ENCODE data around the gene CERS6. TPM values are rescaled to one million over a fixed set of nuclear protein-coding genes. Genes with fewer than 3 reads are reported as not detected.
"Not testable (repeated sequence)": the region's sequence is repeated elsewhere in the genome, so short reads cannot be mapped to it uniquely, and the experiment has no call there.

Gene CERS6
- total RNA-seq, 2 experiments from 2014 or later, result 8.9 to 9.2 TPM

GRCh38 chr2:168494190-168494711 lies 38.2 kb downstream of the CERS6 start:
- Mint-ChIP-seq H3K4me3 (no peak overlapping the region), H3K36me3 (peaks cover 14% of the 10 kb centered on the region), H3K4me1 (ENCODE audit: low read depth) (peaks cover 51% of the 10 kb centered on the region), H3K9me3 (peaks cover 5% of the 10 kb centered on the region), H3K27me3 (peaks cover 7% of the 10 kb centered on the region), H3K27ac (no peak overlapping the region)
- peak; percentile 13 for DNase-seq
- ChIA-PET POLR2A (no interaction called here), CTCF (interaction anchor here (1.1 to 2.0 kb wide), 2 partner anchors 12 to 147 kb away, joined by 4 to 6 read pairs; no protein-coding TSS in a partner anchor)
- intact Hi-C loops (cut with micrococcal nuclease), result loop anchor here (10.0 kb wide), 3 partner anchors 149 to 611 kb away; no protein-coding TSS in a partner anchor

DNA sequence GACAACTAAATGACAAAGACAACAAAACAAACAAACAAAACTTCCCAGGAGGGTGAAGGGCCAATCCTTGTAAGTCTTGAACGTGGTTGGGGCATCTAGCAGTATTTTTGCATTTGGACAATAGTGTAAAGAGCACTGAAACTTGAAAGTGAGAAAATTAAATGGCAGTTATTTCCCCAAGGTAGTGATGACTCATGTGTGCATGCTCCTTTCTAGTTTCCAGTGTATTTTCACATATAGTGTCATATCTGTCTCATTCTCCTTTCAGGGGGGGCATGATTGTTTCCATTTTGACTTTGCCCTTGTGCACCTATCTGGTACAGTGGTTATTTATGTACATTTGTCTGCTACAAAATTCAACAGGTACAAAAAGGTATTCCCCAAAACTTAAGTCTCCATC lies 39.5 kb downstream of the CERS6 start:
- intact Hi-C loops (cut with micrococcal nuclease), result loop anchor here (1.0 to 10.0 kb wide), 5 partner anchors 39 to 609 kb away; partner anchors contain the start of gene CERS6
- Mint-ChIP-seq H3K36me3 (peaks cover 14% of the 10 kb centered on the region), H3K4me3 (no peak overlapping the region), H3K27ac (no peak overlapping the region), H3K4me1 (ENCODE audit: low read depth) (peaks cover 39% of the 10 kb centered on the region), H3K27me3 (peaks cover 7% of the 10 kb centered on the region), H3K9me3 (peaks cover 5% of the 10 kb centered on the region)
- ChIA-PET CTCF (interaction anchor here (2.0 kb wide), 1 partner anchor 149 kb away, joined by 6 read pairs; no protein-coding TSS in a partner anchor), POLR2A (no interaction called here)
- DNase-seq, result no peak

DNA sequence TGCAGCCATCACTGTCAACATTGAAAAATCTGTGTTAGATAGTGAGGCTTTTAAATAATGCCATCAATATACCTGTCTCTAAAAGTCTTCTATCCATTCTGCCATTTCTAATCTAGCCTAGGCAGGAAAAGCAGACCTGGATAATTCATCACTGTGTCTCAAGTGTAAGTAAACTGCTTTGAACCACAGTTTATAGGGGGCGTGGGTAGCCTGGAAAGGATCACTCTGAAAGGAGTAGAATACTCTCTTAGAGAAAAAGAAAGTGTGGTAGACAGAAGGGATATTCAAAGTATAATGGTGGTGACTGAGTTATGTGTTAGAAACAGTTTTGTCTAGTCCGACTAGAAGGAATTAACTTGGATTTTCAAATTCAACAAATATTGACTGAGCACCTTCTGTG lies 40.8 kb downstream of the CERS6 start:
- POLR2A ChIA-PET, result no interaction called here
- Mint-ChIP-seq H3K9me3 (peaks cover 5% of the 10 kb centered on the region), H3K36me3 (peaks cover 14% of the 10 kb centered on the region), H3K27ac (no peak overlapping the region), H3K4me1 (ENCODE audit: low read depth) (peaks cover 26% of the 10 kb centered on the region), H3K4me3 (no peak overlapping the region), H3K27me3 (peaks cover 7% of the 10 kb centered on the region)
- CTCF ChIA-PET, result no interaction called here
- intact Hi-C loops (cut with micrococcal nuclease), result loop anchor here (10.0 kb wide), 3 partner anchors 152 to 608 kb away; no protein-coding TSS in a partner anchor
- DNase-seq, result no peak

GRCh38 chr2:168499500-168499899 lies 43.4 kb downstream of the CERS6 start:
- peaks cover 16% of the 10 kb centered on the region for H3K4me1 Mint-ChIP-seq (ENCODE audit: low read depth)
- no peak overlapping the region for H3K27ac Mint-ChIP-seq
- peaks cover 7% of the 10 kb centered on the region for H3K9me3 Mint-ChIP-seq
- no peak overlapping the region for H3K4me3 Mint-ChIP-seq
- H3K36me3 Mint-ChIP-seq, result peaks cover 6% of the 10 kb centered on the region
- CTCF ChIA-PET, result no interaction called here
- intact Hi-C loops (cut with micrococcal nuclease), result loop anchor here (10.0 kb wide), 3 partner anchors 155 to 605 kb away; no protein-coding TSS in a partner anchor
- no peak for DNase-seq
- POLR2A ChIA-PET, result no interaction called here
- H3K27me3 Mint-ChIP-seq, result no peaks in the 10 kb centered on the region

GRCh38 chr2:168500516-168500915 lies 44.4 kb downstream of the CERS6 start:
- Mint-ChIP-seq H3K4me1 (ENCODE audit: low read depth) (peaks cover 11% of the 10 kb centered on the region), H3K9me3 (peaks cover 7% of the 10 kb centered on the region), H3K27ac (no peak overlapping the region), H3K36me3 (peaks cover 6% of the 10 kb centered on the region), H3K4me3 (no peak overlapping the region), H3K27me3 (no peaks in the 10 kb centered on the region)
- no peak for DNase-seq
- intact Hi-C loops (cut with micrococcal nuclease), result no loop called here
- ChIA-PET POLR2A (no interaction called here), CTCF (no interaction called here)

DNA sequence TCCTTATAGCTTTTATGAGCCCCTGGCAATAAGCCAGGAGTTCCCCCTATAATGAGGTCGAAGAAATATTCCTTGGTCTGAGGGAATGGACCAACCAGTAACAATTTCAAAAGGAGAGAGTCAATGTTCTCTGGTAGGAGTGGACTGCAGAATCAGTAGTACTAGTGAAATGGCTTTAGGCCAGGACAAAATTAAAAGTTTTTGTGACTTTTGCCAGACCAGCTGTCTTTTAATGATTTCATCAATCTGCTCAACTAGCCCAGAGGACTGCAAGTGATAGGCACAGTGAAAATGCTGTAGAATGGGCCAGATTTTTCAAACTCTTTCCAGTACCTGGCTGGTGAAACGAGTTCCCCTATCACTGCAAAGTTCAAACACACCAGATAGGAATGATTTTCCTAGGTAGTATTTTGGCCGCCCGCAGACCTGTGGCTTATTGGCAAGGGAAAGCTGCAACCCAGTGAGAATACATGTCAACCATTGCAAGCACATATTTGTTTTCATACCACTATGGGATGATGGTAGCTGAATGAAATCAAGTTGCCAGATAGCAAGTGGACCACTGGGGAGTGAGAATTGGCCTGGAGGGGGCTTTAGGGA lies 45.5 kb downstream of the CERS6 start:
- DNase-seq, result no peak
- Mint-ChIP-seq H3K4me3 (no peak overlapping the region), H3K9me3 (peaks cover 7% of the 10 kb centered on the region), H3K27me3 (no peaks in the 10 kb centered on the region), H3K4me1 (ENCODE audit: low read depth) (peaks cover 4% of the 10 kb centered on the region), H3K27ac (no peak overlapping the region), H3K36me3 (peaks cover 4% of the 10 kb centered on the region)
- ChIA-PET CTCF (no interaction called here), POLR2A (no interaction called here)
- intact Hi-C loops (cut with micrococcal nuclease), result no loop called here

DNA sequence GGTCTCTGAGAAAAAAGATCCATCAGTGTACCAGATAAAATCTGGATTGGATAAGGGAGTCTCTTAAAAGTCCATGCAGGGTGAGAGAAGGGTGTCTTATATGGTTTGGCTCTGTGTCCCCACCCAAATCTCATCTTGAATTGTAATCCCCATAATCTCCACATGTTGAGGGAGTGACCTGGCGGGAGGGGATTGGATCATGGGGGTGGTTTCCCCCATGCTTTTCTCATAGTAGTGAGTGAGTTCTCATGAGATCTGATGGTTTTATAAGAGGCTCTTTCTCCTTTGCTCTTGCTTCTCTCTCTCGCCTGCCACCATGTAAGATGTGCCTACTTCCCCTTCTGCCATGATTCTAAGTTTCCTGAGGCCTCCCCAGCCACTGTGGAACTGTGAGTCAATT lies 46.8 kb downstream of the CERS6 start:
- H3K4me3 Mint-ChIP-seq, DNase-seq, POLR2A ChIA-PET: not testable (repeated sequence)

GRCh38 chr2:168503901-168504300 lies 47.8 kb downstream of the CERS6 start:
- Mint-ChIP-seq H3K27ac (no peak overlapping the region), H3K4me3 (no peak overlapping the region), H3K9me3 (peaks cover 7% of the 10 kb centered on the region), H3K36me3 (peaks cover 2% of the 10 kb centered on the region), H3K4me1 (ENCODE audit: low read depth) (no peaks in the 10 kb centered on the region), H3K27me3 (no peaks in the 10 kb centered on the region)
- ChIA-PET POLR2A (no interaction called here), CTCF (interaction anchor here (0.6 kb wide), 1 partner anchor 11 kb away, joined by 3 read pairs; no protein-coding TSS in a partner anchor)
- intact Hi-C loops (cut with micrococcal nuclease), result no loop called here
- DNase-seq, result no peak

More for the DNA sequence above, 46.8 kb downstream of the CERS6 start:
- H3K27me3 Mint-ChIP-seq; H3K9me3 Mint-ChIP-seq; H3K36me3 Mint-ChIP-seq; H3K27ac Mint-ChIP-seq; CTCF ChIA-PET; intact Hi-C loops (cut with micrococcal nuclease); H3K4me1 Mint-ChIP-seq (ENCODE audit: low read depth): not testable (repeated sequence)

- H3K9me3 Mint-ChIP-seq, result peaks cover 7% of the 10 kb centered on the region
- ChIA-PET POLR2A (no interaction called here), CTCF (interaction anchor here (0.6 kb wide), 1 partner anchor 11 kb away, joined by 3 read pairs; no protein-coding TSS in a partner anchor)
- H3K27me3 Mint-ChIP-seq, result no peaks in the 10 kb centered on the region
- no peak for DNase-seq
- intact Hi-C loops (cut with micrococcal nuclease), result no loop called here
- no peak overlapping the region for H3K27ac Mint-ChIP-seq
- H3K36me3 Mint-ChIP-seq, result peaks cover 2% of the 10 kb centered on the region
- H3K4me1 Mint-ChIP-seq (ENCODE audit: low read depth), result no peaks in the 10 kb centered on the region
- H3K4me3 Mint-ChIP-seq, result no peak overlapping the region
These were observed 48.3 kb downstream of the CERS6 start for GRCh38 chr2:168504323-168504722.

DNA sequence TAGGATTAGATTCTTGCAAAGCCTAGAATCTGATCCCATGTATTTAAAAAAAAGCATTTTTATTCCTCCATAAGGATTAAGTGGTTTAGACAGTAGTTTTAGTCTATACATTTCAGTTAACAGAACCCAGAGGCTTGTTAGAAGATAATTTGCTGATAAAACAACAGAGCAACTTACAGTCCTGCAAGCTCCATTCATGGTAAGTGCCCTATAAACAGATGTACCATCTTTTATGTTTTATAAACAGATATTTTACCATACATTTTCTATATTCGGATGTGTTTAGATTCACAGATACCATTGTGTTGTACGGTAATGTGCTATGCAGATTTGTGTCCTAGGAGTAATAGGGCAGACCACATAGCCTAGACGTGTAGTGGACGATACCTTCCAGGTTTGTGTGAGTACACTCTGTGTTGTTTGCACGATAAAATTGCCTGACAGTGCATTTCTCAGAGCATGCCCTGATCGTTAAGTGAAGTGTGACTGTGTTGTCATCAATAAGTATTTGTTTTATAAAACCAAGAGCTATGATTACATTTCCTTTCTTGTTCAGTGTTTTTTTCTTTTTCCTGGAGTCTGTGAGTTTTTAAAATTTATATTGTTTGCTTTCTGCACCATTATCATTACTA lies 54.2 kb downstream of the CERS6 start:
- POLR2A ChIA-PET, result no interaction called here
- H3K27ac Mint-ChIP-seq, result no peak overlapping the region
- no peak for DNase-seq
- H3K36me3 Mint-ChIP-seq, result peaks cover 2% of the 10 kb centered on the region
- H3K9me3 Mint-ChIP-seq, result no peaks in the 10 kb centered on the region
- CTCF ChIA-PET, result no interaction called here
- intact Hi-C loops (cut with micrococcal nuclease), result no loop called here
- no peaks in the 10 kb centered on the region for H3K27me3 Mint-ChIP-seq
- H3K4me3 Mint-ChIP-seq, result no peak overlapping the region
- H3K4me1 Mint-ChIP-seq (ENCODE audit: low read depth), result peaks cover 11% of the 10 kb centered on the region

DNA sequence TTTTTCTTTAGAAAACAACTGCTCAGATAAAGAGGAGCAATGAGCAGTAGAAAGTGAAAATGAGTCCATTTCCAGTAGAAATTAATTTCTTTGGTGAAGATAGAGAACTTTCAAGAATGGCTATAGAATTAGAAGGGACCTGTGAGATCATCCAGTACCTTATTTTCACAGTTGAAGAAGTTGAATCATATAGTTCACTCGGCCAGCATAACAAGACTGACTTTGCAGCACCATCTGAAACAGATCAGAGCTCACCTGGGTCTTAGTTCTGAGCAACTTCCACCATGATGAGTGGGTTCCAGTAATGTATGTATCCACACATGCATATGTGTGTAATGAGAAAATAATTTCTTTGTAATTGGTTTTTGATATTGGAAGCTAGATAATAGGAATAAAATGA lies 58.6 kb downstream of the CERS6 start:
- ChIA-PET CTCF (no interaction called here), POLR2A (no interaction called here)
- H3K9me3 Mint-ChIP-seq, result no peaks in the 10 kb centered on the region
- H3K27me3 Mint-ChIP-seq, result no peaks in the 10 kb centered on the region
- intact Hi-C loops (cut with micrococcal nuclease), result no loop called here
- H3K36me3 Mint-ChIP-seq, result peaks cover 2% of the 10 kb centered on the region
- no peak overlapping the region for H3K27ac Mint-ChIP-seq
- DNase-seq, result no peak
- peaks cover 17% of the 10 kb centered on the region for H3K4me1 Mint-ChIP-seq (ENCODE audit: low read depth)
- no peak overlapping the region for H3K4me3 Mint-ChIP-seq

DNA sequence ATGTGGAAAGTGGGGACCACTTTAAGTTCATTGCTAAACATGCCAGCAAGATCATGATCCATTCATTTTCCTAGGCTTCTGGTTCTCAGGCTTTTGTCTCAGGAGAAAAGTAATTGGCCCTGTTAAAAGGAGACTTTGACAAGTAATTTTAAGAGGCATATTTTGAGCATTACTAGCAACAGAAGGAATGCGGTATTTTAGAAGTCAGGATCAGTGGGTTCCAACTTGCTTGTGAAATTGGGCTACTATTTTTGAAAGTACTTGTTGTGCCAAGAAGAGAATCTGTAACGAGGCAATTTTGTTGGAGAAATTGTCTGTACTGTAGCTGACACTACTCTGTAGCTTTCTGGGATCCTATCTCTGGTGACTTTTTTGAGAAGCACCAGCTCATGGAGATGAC lies 59.4 kb downstream of the CERS6 start:
- H3K36me3 Mint-ChIP-seq, result peaks cover 2% of the 10 kb centered on the region
- H3K9me3 Mint-ChIP-seq, result no peaks in the 10 kb centered on the region
- ChIA-PET POLR2A (no interaction called here), CTCF (no interaction called here)
- no peak for DNase-seq
- intact Hi-C loops (cut with micrococcal nuclease), result no loop called here
- peaks cover 20% of the 10 kb centered on the region for H3K4me1 Mint-ChIP-seq (ENCODE audit: low read depth)
- no peaks in the 10 kb centered on the region for H3K27me3 Mint-ChIP-seq
- H3K27ac Mint-ChIP-seq, result no peak overlapping the region
- no peak overlapping the region for H3K4me3 Mint-ChIP-seq

- CTCF ChIA-PET, result no interaction called here
- POLR2A ChIA-PET, result no interaction called here
- H3K4me3 Mint-ChIP-seq, result no peak overlapping the region
- peaks cover 29% of the 10 kb centered on the region for H3K4me1 Mint-ChIP-seq (ENCODE audit: low read depth)
- H3K27me3 Mint-ChIP-seq, result no peaks in the 10 kb centered on the region
- H3K9me3 Mint-ChIP-seq, result no peaks in the 10 kb centered on the region
- DNase-seq, result no peak
- intact Hi-C loops (cut with micrococcal nuclease), result no loop called here
- H3K27ac Mint-ChIP-seq, result no peak overlapping the region
- H3K36me3 Mint-ChIP-seq, result peaks cover 2% of the 10 kb centered on the region
These were observed 61.7 kb downstream of the CERS6 start for GRCh38 chr2:168517816-168518215.
